ENCODE measurements around the gene SART3. TPM values are rescaled to one million over a fixed set of nuclear protein-coding genes. Genes with fewer than 3 reads are reported as not detected.

SART3 gene
- total and polyA plus RNA-seq, 2 of the 8 experiments (the other 6 are each of a cell fraction or from before 2014, with no cell fraction given), result 16.0 to 103 TPM

GRCh38 chr12:108576660-108577234 is 15.8 kb upstream of the SART3 start (continued):
- no peak for TF ChIP-seq POU5F1 (IDR thresholded peaks at IDR 0.05; ENCODE audit: low read depth, low read length)

All from H1 (cell line).